Measurements from ENCODE around the gene R3HCC1L.
"Not testable (repeated sequence)": the region's sequence is repeated elsewhere in the genome, so short reads cannot be mapped to it uniquely, and the experiment has no call there.

R3HCC1L gene

GRCh38 chr10:98128802-98129201 is 5.7 kb upstream of the R3HCC1L start:
- DNase-seq = no peak

DNA sequence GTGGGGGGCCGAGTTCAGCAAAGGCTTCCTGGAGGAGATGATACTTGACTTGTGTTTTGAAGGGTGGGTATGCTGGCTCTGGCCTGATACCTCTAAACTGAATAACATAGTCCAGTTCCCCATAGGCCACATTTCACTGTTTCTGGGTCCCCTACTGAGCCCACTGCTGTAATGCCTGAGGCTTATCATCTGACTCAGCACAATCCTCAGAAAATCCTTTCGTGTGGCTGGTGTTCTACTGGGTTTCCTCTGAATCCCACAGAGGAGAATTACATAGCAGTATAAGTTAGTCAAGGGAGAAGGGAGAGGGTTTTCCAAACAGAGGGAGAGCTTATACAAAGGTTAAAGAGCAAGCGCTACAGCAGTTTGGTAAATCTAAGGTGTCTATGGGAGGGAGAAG is 2.8 kb upstream of the R3HCC1L start:
- no peak for DNase-seq

DNA sequence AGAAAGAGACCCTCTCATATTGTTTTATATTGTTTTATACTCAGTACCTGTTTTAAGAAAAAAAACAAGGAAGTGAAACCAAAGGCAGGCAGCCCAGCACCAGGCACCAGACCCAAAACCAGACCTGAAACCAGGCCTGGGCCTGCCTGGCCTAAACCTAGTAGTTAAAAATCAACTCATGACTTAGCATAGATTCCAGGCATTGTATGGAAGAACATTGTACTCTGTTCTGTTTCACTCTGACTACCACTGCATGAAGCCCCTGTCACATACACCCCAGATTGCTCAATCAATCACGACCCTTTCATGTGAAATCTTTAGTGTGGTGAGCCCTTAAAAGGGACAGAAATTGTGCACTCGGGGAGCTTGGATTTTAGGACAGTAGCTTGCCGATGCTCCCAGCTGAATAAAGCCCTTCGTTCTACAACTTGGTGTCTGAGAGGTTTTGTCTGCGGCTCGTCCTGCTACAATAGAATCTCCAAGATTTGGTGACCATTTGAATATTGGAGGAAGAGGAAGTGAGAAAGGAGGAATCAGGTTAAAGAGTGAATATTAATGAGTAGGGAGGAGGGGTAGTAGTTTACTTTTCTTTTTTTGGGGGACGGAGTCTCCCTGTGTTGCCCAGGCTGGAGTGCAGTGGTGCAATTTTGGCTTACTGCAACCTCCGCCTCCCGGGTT is 1.2 kb upstream of the R3HCC1L start:
- peak in 2 of 56 donors; percentile 2 to 6 for DNase-seq

- DNase-seq = peak in 1 of 56 donors; percentile 42
These were observed 383 bp upstream of the R3HCC1L start for GRCh38 chr10:98134117-98134430.

GRCh38 chr10:98135222-98135899 is 904 bp downstream of the R3HCC1L start:
- peak in 3 of 56 donors; percentile 20 to 34 (median 28) for DNase-seq

- DNase-seq = not testable (repeated sequence)
These were observed 2.3 kb downstream of the R3HCC1L start for GRCh38 chr10:98136775-98137174.

DNA sequence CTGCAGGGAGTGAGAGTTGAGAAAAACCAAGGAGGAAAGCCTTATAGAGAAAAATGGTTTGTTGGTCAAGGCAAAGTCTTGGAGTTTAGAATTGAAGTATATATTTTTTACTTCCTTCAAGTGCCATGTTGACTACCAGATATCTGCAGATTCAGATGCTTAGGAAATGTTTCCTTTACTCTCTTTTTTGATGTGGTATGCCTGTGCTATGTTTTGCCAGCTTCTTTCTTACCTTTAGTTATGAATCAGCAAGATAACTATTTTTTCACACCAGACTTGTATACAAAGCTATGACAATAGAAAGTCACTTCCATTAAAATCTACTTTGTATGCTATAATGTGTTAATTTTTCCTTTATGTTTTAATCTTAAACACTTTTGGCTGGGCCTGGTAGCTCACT is 3.6 kb downstream of the R3HCC1L start:
- DNase-seq = no peak

DNA sequence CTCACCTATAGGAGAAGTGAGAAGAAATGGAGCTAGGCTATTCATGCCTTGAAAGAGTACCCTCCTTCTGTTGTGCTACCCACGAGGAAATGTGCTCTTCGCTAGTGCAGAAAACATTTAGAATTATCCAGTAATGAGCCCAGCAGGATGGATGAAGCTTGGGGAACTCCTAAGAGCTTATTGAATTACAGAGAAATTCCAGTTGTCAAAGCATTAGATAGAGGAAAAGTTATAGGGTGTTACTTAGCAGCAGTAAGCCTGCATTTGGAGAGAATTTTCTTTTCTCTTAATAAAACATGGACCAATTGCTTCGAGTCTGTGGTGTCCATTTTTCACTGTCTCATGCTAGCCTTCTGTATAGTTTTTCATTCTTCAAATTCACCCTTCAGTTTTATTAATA is 5.0 kb downstream of the R3HCC1L start:
- no peak for DNase-seq

GRCh38 chr10:98141484-98142073 is 7.1 kb downstream of the R3HCC1L start:
- no peak for DNase-seq

GRCh38 chr10:98144985-98145384 is 10.5 kb downstream of the R3HCC1L start:
- DNase-seq = no peak

- DNase-seq = no peak
These were observed 15.4 kb downstream of the R3HCC1L start for GRCh38 chr10:98149858-98150257.

DNA sequence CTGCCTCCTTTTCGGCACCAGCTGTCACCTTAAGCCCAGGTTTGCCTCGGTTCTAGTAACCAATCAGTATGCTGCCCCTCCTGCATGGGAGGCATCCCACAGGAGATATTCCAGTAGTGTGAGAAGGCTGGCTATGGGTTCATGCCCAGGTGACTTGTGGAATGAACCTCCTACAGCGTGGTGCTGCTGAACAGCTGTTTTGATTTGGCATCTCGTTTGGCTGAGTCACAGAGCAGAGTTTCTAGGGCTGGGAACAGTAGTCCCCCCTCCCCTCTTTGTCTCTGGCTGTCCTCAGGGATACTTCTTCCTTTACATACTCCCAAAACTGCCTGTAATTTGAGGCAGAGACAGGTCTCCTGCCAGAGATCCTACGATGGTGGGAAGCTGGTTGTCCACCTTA is 16.1 kb downstream of the R3HCC1L start:
- no peak for DNase-seq

GRCh38 chr10:98152778-98153177 is 18.3 kb downstream of the R3HCC1L start:
- not testable (repeated sequence) for DNase-seq

GRCh38 chr10:98153213-98153958 is 18.9 kb downstream of the R3HCC1L start:
- not testable (repeated sequence) for DNase-seq

DNA sequence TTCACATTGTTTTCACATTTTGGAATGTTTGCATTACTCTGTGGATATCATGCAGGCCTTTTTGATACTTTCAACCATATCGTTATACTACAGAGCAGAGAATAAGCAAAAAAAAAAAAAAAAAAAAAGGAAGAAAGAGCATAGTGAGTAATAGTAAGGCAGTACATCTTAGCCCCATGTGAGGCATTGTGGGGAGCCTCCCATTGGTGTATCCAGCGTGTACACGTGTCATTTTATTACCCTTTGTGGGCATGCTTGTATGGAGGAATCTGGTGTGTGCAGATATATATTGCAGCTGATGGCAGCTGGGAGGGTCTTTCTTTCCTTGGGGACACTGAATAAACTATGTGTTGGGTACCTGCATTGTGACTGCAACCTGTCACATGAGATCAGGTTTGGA is 19.6 kb downstream of the R3HCC1L start:
- no peak for DNase-seq

DNA sequence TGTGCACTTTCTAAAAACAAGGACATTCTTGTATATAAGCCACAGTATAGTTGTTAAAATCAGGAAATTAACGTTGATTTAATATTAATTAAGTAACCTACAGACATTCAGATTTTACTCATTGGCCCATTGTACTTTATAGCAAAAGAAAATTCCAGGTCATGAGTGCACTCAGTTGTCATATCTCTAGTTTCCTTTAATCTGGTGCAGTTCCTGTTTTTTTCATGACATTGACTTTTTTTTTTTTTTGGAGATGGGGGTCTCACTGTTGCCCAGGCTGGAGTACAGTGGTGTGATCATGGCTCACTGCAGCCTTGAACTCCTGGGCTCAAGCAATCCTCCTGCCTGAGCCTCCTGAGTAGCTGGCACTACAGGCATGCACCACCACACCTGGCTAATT is 24.1 kb downstream of the R3HCC1L start:
- DNase-seq = no peak

- DNase-seq = no peak
These were observed 29.5 kb downstream of the R3HCC1L start for GRCh38 chr10:98163941-98164340.

- DNase-seq = no peak
These were observed 32.7 kb downstream of the R3HCC1L start for GRCh38 chr10:98167191-98167590.

DNA sequence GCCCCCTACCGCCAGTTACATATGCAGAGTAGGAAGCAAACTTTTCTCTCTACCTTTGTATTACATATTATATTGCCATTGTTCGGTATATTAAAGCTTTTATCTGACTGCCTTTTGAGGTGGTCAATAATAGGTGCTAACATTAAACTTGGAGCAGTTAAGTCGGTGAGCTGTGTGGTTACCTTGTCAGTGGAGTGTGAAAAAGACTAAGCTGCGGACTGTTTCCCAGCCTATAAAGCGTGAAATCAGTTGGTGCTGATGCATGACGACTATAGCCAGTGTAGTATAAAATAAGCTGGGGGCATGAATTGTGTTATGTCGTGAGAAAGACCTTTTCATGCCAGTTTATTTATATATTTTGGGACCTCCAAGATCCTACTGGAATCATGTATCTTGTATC is 33.7 kb downstream of the R3HCC1L start:
- no peak for DNase-seq

DNA sequence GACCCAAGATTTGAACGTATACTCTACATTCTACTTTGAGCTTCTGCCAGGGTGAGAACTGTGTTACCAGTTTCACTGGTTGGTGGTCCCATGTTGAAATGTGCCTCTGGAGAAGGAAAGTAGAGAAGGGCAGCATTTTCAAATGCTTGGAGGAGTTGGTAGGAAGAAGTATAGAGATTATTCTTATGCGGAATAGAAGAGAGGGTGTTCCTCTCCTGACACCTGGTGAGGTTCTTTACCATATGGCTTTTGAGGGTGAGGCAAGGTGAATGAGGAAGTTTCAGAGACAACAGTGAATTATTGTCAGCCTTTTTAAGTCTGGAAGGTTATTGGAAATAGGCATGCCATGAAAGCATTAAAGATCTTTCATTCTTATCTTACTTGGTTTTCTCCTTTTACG is 34.3 kb downstream of the R3HCC1L start:
- DNase-seq = no peak

DNA sequence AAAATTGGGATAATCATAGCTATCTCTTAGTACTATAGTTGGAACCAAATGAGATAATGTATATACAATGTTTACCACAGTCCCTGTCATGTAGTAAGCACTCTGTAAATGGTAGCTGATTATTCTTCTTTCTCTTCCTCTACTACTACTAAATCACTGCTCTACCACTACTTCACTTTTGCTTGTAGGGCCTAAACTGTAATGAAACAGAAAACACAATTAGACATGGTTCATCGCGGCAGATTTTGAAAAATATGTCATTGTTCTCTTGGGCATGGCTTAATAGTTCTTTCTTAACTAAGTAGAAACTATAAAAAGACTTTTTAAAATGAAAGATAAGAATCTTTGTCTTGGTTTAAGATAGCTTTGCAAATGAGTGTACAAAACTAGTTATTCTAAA is 34.9 kb downstream of the R3HCC1L start:
- DNase-seq = no peak

Data from amygdala (tissue), 56 donors.